Tongue (tissue), 1 donor: ENCODE measurements around the gene CCDC54. TPM values are rescaled to one million over a fixed set of nuclear protein-coding genes. Genes with fewer than 3 reads are reported as not detected.

Source experiments
- total RNA-seq: library from RNA; depleted of rRNA; stranded (reverse); fragments of >200 nt; gene quantifications from one replicate; pipeline ENCODE4 v1.2.3, GENCODE V29; 2014

Gene CCDC54
- total RNA-seq, 1 donor from 2014 or later = not detected

Other genes starting within 250 kb of the CCDC54 start
- gene BBX, start 145.5 kb downstream of the CCDC54 start, total RNA-seq = 83.4 TPM